Gastrocnemius medialis (tissue), 4 donors: Measurements from ENCODE around the gene ATP11A. TPM values are rescaled to one million over a fixed set of nuclear protein-coding genes. Genes with fewer than 3 reads are reported as not detected.
A peak's percentile ranks its signal among the peaks of the same experiment; 100 is the strongest.

Experiments
- ATAC-seq, 2 donors: fragments of 150-250 bp; one replicate each; pipeline ENCODE4 v1.9.1; 2016
- DNase-seq, 2 donors: peaks; one replicate each; pipeline ENCODE4 v3.0.0-alpha.2; 2019
- H3K27ac ChIP-seq, 4 donors: fragments of 200-600 bp; sonication (generic); 1 replicate in 1 of 4; 2 replicates in 3 of 4; pipeline ENCODE4 v1.5.1; 2016 to 2018; ENCODE audit warnings: mild to moderate bottlenecking in 2 of 4, moderate library complexity in 1 of 4
- H3K27me3 ChIP-seq, 3 donors: fragments of 200-600 bp; sonication (generic) in 2 of 3; 1 replicate in 1 of 3; 2 replicates in 2 of 3; pipeline versions ENCODE4 v1.5.1 to v1.6.0; 2016 to 2019; ENCODE audit warnings: mild to moderate bottlenecking in 1 of 3, moderate library complexity in 1 of 3
- H3K36me3 ChIP-seq, 2 donors: fragments of 200-600 bp; sonication (generic) in 1 of 2; one replicate each; pipeline ENCODE4 v1.5.1; 2017 to 2018
- H3K4me1 ChIP-seq, 2 donors: fragments of 200-600 bp; sonication (generic) in 1 of 2; one replicate each; pipeline ENCODE4 v1.5.1; 2016 to 2017; ENCODE audit warnings: mild to moderate bottlenecking in 2 of 2
- H3K4me3 ChIP-seq, 4 donors: fragments of 200-600 bp; sonication (generic) in 3 of 4; 1 replicate in 1 of 4; 2 replicates in 3 of 4; pipeline ENCODE4 v1.5.1; 2016 to 2019; ENCODE audit warnings: mild to moderate bottlenecking in 2 of 4
- H3K9me3 ChIP-seq, 3 donors: fragments of 200-600 bp; sonication (generic) in 2 of 3; 1 replicate in 1 of 3; 2 replicates in 2 of 3; pipeline ENCODE4 v1.5.1; 2016 to 2019
- CTCF ChIP-seq, 5 experiments: fragments of 450-650 bp in 3 of 5; fragments of 200-600 bp in 2 of 5; sonication (generic) in 2 of 5; IDR thresholded peaks in 4 of 5; conservative IDR thresholded peaks in 1 of 5; 1 replicate in 4 of 5; 2 replicates in 1 of 5; pipeline ENCODE4 v1.5.1; 2016 to 2019; ENCODE audit warnings: antibody characterized with exemption in 5 of 5, mild to moderate bottlenecking in 3 of 5, moderate library complexity in 3 of 5
- POLR2A ChIP-seq, 2 donors: fragments of 450-650 bp; IDR thresholded peaks; one replicate each; pipeline ENCODE4 v1.6.1; 2017; ENCODE audit warnings: antibody characterized with exemption in 2 of 2, mild to moderate bottlenecking in 2 of 2, moderate library complexity in 2 of 2
- in situ Hi-C, 4 donors: fragments of 200-750 bp; cut with MboI; loops; one replicate each; pipeline versions ENCODE4 v1.15.0 to v1.8.0; 2017; ENCODE audit warnings: low sequenced_read_pairs in 4 of 4
- intact Hi-C: fragments of 100-400 bp; cut with DNase I; formaldehyde crosslinking; loops from one replicate; pipeline ENCODE4 v1.15.1; 2023; ENCODE audit warnings: low total_unique reads
- total RNA-seq, 4 donors: library from RNA; depleted of rRNA; stranded (reverse); fragments of >200 nt; gene quantifications; one replicate each; pipeline versions ENCODE4 v1.1.0 to v1.2.3, GENCODE V29; 2016

The ATP11A gene
- total RNA-seq, 4 donors from 2014 or later: 10.0 to 14.2 (median 12.6) TPM

GRCh38 chr13:112741185-112741755, 51.4 kb downstream of the ATP11A start:
- Histone ChIP-seq H3K4me1 (peaks cover 18 to 34% of the 10 kb centered on the region in 2 donors), H3K4me3 (no peak overlapping the region), H3K27me3 (no peaks in the 10 kb centered on the region), H3K27ac (peak overlapping the region; percentile 79 to 90 (median 80)), H3K9me3 (no peaks in the 10 kb centered on the region), H3K36me3 (no peaks in the 10 kb centered on the region)
- DNase-seq: no peak
- TF ChIP-seq POLR2A (IDR thresholded peaks at IDR 0.05) (no peak), CTCF (IDR thresholded peaks at IDR 0.05 in 4 of 5, conservative IDR thresholded peaks at IDR 0.05 in 1 of 5) (no peak)
- in situ Hi-C loops (no loop called here), intact Hi-C loops (loop anchor here (2.0 kb wide), 1 partner anchor 28 kb away; no protein-coding TSS in a partner anchor)
- ATAC-seq: no peak

- Histone ChIP-seq H3K27me3 (no peaks in the 10 kb centered on the region), H3K36me3 (no peaks in the 10 kb centered on the region), H3K4me1 (peaks cover 18 to 34% of the 10 kb centered on the region in 2 donors), H3K4me3 (no peak overlapping the region), H3K27ac (peak overlapping the region in 3 of 4 donors; percentile 79 to 90 (median 81)), H3K9me3 (no peaks in the 10 kb centered on the region)
- in situ Hi-C loops: no loop called here
- ATAC-seq: no peak
- no peak for DNase-seq
- TF ChIP-seq CTCF (IDR thresholded peaks at IDR 0.05 in 4 of 5, conservative IDR thresholded peaks at IDR 0.05 in 1 of 5): no peak
- no peak for TF ChIP-seq POLR2A (IDR thresholded peaks at IDR 0.05)
- intact Hi-C loops: loop anchor here (2.0 kb wide), 1 partner anchor 29 kb away; no protein-coding TSS in a partner anchor
Measured at GRCh38 chr13:112741835-112742570, 52.2 kb downstream of the ATP11A start.

- no peaks in the 10 kb centered on the region for H3K27me3 ChIP-seq
- TF ChIP-seq POLR2A (IDR thresholded peaks at IDR 0.05) (no peak), CTCF (IDR thresholded peaks at IDR 0.05 in 4 of 5, conservative IDR thresholded peaks at IDR 0.05 in 1 of 5) (no peak)
- H3K4me1 ChIP-seq: peaks cover 18 to 34% of the 10 kb centered on the region in 2 donors
- no peaks in the 10 kb centered on the region for H3K36me3 ChIP-seq
- intact Hi-C loops (no loop called here), in situ Hi-C loops (no loop called here)
- no peak overlapping the region for H3K27ac ChIP-seq
- H3K9me3 ChIP-seq: no peaks in the 10 kb centered on the region
- H3K4me3 ChIP-seq: no peak overlapping the region
- DNase-seq (no peak), ATAC-seq (no peak)
Measured at GRCh38 chr13:112742583-112742982, 52.7 kb downstream of the ATP11A start.

- TF ChIP-seq CTCF (IDR thresholded peaks at IDR 0.05 in 4 of 5, conservative IDR thresholded peaks at IDR 0.05 in 1 of 5): no peak
- no peak for TF ChIP-seq POLR2A (IDR thresholded peaks at IDR 0.05)
- peak overlapping the region in 1 of 4 donors; percentile 64 for H3K27ac ChIP-seq
- H3K36me3 ChIP-seq: no peaks in the 10 kb centered on the region
- no peak overlapping the region for H3K4me3 ChIP-seq
- H3K9me3 ChIP-seq: no peaks in the 10 kb centered on the region
- in situ Hi-C loops: no loop called here
- H3K27me3 ChIP-seq: no peaks in the 10 kb centered on the region
- H3K4me1 ChIP-seq: peaks cover 18 to 34% of the 10 kb centered on the region in 2 donors
- intact Hi-C loops: no loop called here
- DNase-seq: no peak
- no peak for ATAC-seq
Measured at GRCh38 chr13:112743451-112744167, 53.8 kb downstream of the ATP11A start.
